Measurements from ENCODE around the gene ZGPAT. TPM values are rescaled to one million over a fixed set of nuclear protein-coding genes. Genes with fewer than 3 reads are reported as not detected.

Gene ZGPAT
- total RNA-seq, 4 donors from 2014 or later: 13.9 to 20.0 (median 16.6) TPM

- TF ChIP-seq, protein P1, sequence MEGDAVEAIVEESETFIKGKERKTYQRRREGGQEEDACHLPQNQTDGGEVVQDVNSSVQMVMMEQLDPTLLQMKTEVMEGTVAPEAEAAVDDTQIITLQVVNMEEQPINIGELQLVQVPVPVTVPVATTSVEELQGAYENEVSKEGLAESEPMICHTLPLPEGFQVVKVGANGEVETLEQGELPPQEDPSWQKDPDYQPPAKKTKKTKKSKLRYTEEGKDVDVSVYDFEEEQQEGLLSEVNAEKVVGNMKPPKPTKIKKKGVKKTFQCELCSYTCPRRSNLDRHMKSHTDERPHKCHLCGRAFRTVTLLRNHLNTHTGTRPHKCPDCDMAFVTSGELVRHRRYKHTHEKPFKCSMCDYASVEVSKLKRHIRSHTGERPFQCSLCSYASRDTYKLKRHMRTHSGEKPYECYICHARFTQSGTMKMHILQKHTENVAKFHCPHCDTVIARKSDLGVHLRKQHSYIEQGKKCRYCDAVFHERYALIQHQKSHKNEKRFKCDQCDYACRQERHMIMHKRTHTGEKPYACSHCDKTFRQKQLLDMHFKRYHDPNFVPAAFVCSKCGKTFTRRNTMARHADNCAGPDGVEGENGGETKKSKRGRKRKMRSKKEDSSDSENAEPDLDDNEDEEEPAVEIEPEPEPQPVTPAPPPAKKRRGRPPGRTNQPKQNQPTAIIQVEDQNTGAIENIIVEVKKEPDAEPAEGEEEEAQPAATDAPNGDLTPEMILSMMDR (IDR thresholded peaks at IDR 0.05; ENCODE audit: low read depth): no peak
Observed at GRCh38 chr20:63773571-63774241, 65.9 kb downstream of the ZGPAT start.

GRCh38 chr20:63774306-63774705, 66.5 kb downstream of the ZGPAT start:
- TF ChIP-seq, protein P1 (IDR thresholded peaks at IDR 0.05; ENCODE audit: low read depth): no peak

DNA sequence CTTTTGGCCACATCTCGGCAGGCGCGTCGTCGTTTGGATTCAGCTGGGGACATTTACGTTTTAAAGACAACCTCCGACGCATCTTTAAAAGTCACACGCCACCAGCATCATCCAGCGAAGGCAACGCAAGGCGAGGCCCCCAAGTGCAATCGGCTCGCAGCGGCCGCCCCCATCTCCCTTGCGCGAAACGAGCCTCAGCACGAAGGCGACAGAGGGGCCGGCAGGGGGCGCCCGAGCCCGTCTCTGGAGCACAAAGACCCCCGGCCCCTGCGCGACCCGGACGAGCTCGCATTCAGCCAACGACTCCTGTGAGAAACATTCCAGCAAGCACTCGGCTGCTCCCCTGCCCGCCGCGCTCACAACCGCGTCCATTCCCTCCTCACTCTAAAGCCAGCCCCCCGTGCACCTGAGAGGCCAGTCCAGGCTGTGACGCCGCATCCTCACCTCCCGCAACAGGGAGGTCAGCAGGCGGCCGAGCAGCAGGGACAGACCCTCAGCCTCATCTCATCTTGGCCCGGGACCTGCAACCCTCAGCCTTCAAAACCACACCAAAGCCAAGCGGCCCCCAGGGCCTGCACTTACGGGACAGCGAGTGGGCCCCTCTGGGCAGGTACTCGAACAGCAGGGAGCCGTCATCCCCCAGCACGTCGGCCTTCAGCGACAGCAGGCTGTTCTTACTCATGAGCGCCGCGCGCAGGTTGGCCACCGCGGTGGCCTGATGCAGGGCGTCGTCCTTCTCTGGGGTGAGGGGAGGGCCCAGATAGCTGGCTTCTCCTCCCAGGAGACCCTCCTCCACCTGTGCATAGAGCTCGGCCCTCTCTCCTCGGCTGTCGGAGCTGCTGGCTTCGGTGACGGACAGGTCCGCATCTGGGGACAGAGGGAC, 67.5 kb downstream of the ZGPAT start:
- TF ChIP-seq, protein P1 (IDR thresholded peaks at IDR 0.05; ENCODE audit: low read depth): no peak

DNA sequence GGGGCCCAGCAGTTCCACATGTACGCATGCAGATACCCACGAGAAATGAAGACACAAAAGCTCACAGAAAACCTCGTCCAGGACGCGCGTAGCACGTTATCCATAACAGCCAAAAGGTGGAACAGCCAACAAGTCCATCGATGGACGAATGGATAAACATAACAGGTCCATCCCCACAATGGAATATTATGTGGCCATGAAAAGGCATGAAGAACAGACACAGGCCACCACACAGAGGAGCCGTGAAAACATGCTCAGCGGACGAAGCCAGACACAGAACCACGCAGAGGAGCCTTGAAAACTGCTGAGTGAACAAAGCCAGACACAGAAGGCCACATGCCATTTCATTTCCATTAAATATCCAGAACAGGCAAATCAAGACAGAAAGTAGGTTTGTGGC, 69.8 kb downstream of the ZGPAT start:
- TF ChIP-seq, protein P1 (IDR thresholded peaks at IDR 0.05; ENCODE audit: low read depth): no peak

- TF ChIP-seq, protein P1 (IDR thresholded peaks at IDR 0.05; ENCODE audit: low read depth): no peak
Observed at GRCh38 chr20:63778034-63778752, 70.4 kb downstream of the ZGPAT start.

DNA sequence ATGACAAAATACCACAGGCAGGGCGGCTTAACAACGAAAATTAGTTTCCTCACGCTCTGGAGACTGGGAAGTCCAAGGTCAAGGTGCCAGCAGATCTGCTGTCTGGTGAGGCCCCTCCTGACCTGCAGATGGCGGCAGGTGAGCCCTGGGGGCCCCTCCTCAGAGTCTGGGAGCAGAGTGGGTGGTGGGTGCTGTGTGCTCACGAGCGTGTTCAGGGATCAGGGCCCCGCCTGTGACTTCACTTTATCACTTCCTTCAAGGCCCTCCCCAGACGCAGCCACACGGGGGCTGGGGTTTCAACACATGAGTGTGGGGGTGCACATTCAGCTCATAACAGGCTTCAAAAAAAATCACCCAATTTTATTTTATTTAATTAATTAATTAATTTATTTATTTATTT, 71.0 kb downstream of the ZGPAT start:
- TF ChIP-seq, protein P1 (IDR thresholded peaks at IDR 0.05; ENCODE audit: low read depth): no peak

- TF ChIP-seq, protein P1 (IDR thresholded peaks at IDR 0.05; ENCODE audit: low read depth): no peak
Observed at GRCh38 chr20:63781181-63781580, 73.3 kb downstream of the ZGPAT start.
